Activated CD4-positive, alpha-beta memory T cell treated with anti-CD3 and anti-CD28 coated beads, Interleukin-2, amount 10 ng/mL, durations not matched to agents 7 days and 5 days (primary cell): ENCODE results near the gene UBN1. TPM values are rescaled to one million over a fixed set of nuclear protein-coding genes. Genes with fewer than 3 reads are reported as not detected.

ENCODE experiments used
- CTCF ChIA-PET: fragments of 350-600 bp; sonication (Branson Sonifier 250); formaldehyde crosslinking; loops from one replicate; lab custom pipeline; 2021; ENCODE audit warnings: antibody characterized with exemption, inconsistent platforms; lab: Charles Lee
- POLR2A ChIA-PET: fragments of 350-600 bp; sonication (Branson Sonifier 250); formaldehyde crosslinking; loops from one replicate; lab custom pipeline; 2021; ENCODE audit warnings: antibody characterized with exemption; lab: Charles Lee
- DNase-seq: peaks from one replicate; pipeline ENCODE4 v3.0.0-alpha.2; 2020
- H3K27ac Mint-ChIP-seq: one replicate; pipeline ENCODE4 v1.8.0; 2021; ENCODE audit warnings: mild to moderate bottlenecking, mixed read lengths
- H3K27me3 Mint-ChIP-seq: one replicate; pipeline ENCODE4 v1.8.0; 2021; ENCODE audit warnings: mixed read lengths
- H3K36me3 Mint-ChIP-seq: one replicate; pipeline ENCODE4 v1.8.0; 2021; ENCODE audit warnings: low read depth, mixed read lengths
- H3K4me1 Mint-ChIP-seq: one replicate; pipeline ENCODE4 v1.8.0; 2021; ENCODE audit warnings: mixed read lengths
- H3K4me3 Mint-ChIP-seq: one replicate; pipeline ENCODE4 v1.8.0; 2021; ENCODE audit warnings: mild to moderate bottlenecking, mixed read lengths
- H3K9me3 Mint-ChIP-seq: one replicate; pipeline ENCODE4 v1.8.0; 2021; ENCODE audit warnings: mixed read lengths
- total RNA-seq, 2 experiments: library from RNA; stranded (reverse); gene quantifications; one replicate each; pipeline ENCODE4 v1.2.3, GENCODE V29; 2021

Gene UBN1
- total RNA-seq, 2 experiments from 2014 or later = 39.2 to 39.6 TPM

- ChIA-PET CTCF (interaction anchor here (1.1 kb wide), 1 partner anchor 173 kb away, joined by 3 read pairs; no protein-coding TSS in a partner anchor), POLR2A (no interaction called here)
- DNase-seq = no peak
- Mint-ChIP-seq H3K27me3 (peaks cover 6% of the 10 kb centered on the region), H3K36me3 (no peaks in the 10 kb centered on the region), H3K27ac (no peak overlapping the region), H3K4me1 (no peaks in the 10 kb centered on the region), H3K4me3 (no peak overlapping the region), H3K9me3 (no peaks in the 10 kb centered on the region)
These were observed 64.7 kb downstream of the UBN1 start for GRCh38 chr16:4911970-4912386.

GRCh38 chr16:4913130-4913773 is 66.0 kb downstream of the UBN1 start:
- CTCF ChIA-PET = no interaction called here
- Mint-ChIP-seq H3K4me3 (no peak overlapping the region), H3K27me3 (peaks cover 2% of the 10 kb centered on the region), H3K4me1 (no peaks in the 10 kb centered on the region), H3K27ac (no peak overlapping the region), H3K9me3 (no peaks in the 10 kb centered on the region), H3K36me3 (no peaks in the 10 kb centered on the region)
- DNase-seq = no peak
- POLR2A ChIA-PET = no interaction called here

DNA sequence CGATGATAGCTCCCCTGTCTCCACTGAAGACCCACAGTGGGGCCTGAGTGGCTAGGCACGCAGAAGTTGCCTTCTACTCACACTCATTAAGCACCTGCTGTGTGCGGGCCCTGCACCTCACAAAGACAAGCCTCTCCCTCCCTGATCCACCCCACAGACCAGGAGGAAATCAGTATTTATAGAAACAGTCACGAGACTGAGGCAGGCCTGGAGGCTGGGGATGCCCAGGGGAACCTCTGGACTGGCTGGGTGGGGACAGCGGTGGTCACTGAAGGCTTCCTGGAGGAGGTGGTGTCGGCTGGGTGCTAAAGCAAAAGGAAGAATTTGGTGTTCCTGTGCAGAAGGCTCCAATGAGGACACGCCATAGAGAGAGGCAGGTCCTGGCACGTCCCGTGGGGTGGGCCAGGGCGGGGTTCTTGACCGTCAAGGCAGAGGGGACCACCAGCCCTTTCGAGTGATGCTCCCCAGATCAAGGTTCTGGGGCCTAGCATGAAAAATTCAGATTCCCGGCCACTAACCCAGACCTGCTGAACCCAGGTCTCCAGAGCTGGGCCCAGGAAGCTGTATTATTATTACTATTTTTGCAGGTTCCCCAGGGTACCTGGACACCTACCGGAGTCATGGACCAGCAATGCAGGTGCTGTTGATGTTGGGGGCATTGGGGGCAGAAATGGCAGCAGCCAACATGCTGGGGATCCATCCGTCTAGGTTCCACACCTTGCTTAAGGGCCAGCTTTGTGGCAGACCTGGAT is 66.7 kb downstream of the UBN1 start:
- no peak for DNase-seq
- Mint-ChIP-seq H3K36me3 (no peaks in the 10 kb centered on the region), H3K27me3 (no peaks in the 10 kb centered on the region), H3K9me3 (no peaks in the 10 kb centered on the region), H3K4me1 (no peaks in the 10 kb centered on the region), H3K27ac (no peak overlapping the region), H3K4me3 (no peak overlapping the region)
- POLR2A ChIA-PET = no interaction called here
- CTCF ChIA-PET = no interaction called here

GRCh38 chr16:4914528-4915225 is 67.4 kb downstream of the UBN1 start:
- Mint-ChIP-seq H3K27me3 (no peaks in the 10 kb centered on the region), H3K4me1 (no peaks in the 10 kb centered on the region), H3K4me3 (no peak overlapping the region), H3K36me3 (no peaks in the 10 kb centered on the region), H3K9me3 (no peaks in the 10 kb centered on the region), H3K27ac (no peak overlapping the region)
- no peak for DNase-seq
- POLR2A ChIA-PET = no interaction called here
- CTCF ChIA-PET = interaction anchor here (1.1 kb wide), 1 partner anchor 42 kb away, joined by 3 read pairs; no protein-coding TSS in a partner anchor

- no peaks in the 10 kb centered on the region for H3K36me3 Mint-ChIP-seq
These were observed 68.0 kb downstream of the UBN1 start for GRCh38 chr16:4915226-4915761.

GRCh38 chr16:4917117-4917516 is 69.8 kb downstream of the UBN1 start:
- POLR2A ChIA-PET = no interaction called here
- Mint-ChIP-seq H3K4me3 (no peak overlapping the region), H3K27ac (no peak overlapping the region)

More at GRCh38 chr16:4915226-4915761, 68.0 kb downstream of the UBN1 start:
- Mint-ChIP-seq H3K4me1 (no peaks in the 10 kb centered on the region), H3K27me3 (no peaks in the 10 kb centered on the region), H3K9me3 (no peaks in the 10 kb centered on the region), H3K4me3 (no peak overlapping the region), H3K27ac (no peak overlapping the region)
- CTCF ChIA-PET = interaction anchor here (1.1 kb wide), 1 partner anchor 42 kb away, joined by 3 read pairs; no protein-coding TSS in a partner anchor
- no peak for DNase-seq
- POLR2A ChIA-PET = no interaction called here

GRCh38 chr16:4918781-4919251 is 71.5 kb downstream of the UBN1 start:
- Mint-ChIP-seq H3K27ac (no peak overlapping the region), H3K9me3 (no peaks in the 10 kb centered on the region), H3K36me3 (no peaks in the 10 kb centered on the region), H3K4me3 (no peak overlapping the region), H3K27me3 (no peaks in the 10 kb centered on the region), H3K4me1 (no peaks in the 10 kb centered on the region)
- CTCF ChIA-PET = no interaction called here
- DNase-seq = no peak
- POLR2A ChIA-PET = no interaction called here

More at GRCh38 chr16:4917117-4917516, 69.8 kb downstream of the UBN1 start:
- CTCF ChIA-PET = no interaction called here
- H3K4me1 Mint-ChIP-seq = no peaks in the 10 kb centered on the region
- no peak for DNase-seq
- no peaks in the 10 kb centered on the region for H3K27me3 Mint-ChIP-seq
- no peaks in the 10 kb centered on the region for H3K36me3 Mint-ChIP-seq
- H3K9me3 Mint-ChIP-seq = no peaks in the 10 kb centered on the region

GRCh38 chr16:4920826-4921225 is 73.5 kb downstream of the UBN1 start:
- CTCF ChIA-PET = no interaction called here
- POLR2A ChIA-PET = no interaction called here

GRCh38 chr16:4922721-4923342 is 75.6 kb downstream of the UBN1 start:
- ChIA-PET POLR2A (no interaction called here), CTCF (no interaction called here)
- Mint-ChIP-seq H3K4me3 (no peak overlapping the region), H3K27me3 (peaks cover 1% of the 10 kb centered on the region), H3K4me1 (no peaks in the 10 kb centered on the region), H3K27ac (no peak overlapping the region), H3K9me3 (peaks cover 10% of the 10 kb centered on the region), H3K36me3 (no peaks in the 10 kb centered on the region)
- DNase-seq = no peak

More at GRCh38 chr16:4920826-4921225, 73.5 kb downstream of the UBN1 start:
- no peaks in the 10 kb centered on the region for H3K9me3 Mint-ChIP-seq
- peaks cover 1% of the 10 kb centered on the region for H3K27me3 Mint-ChIP-seq
- H3K36me3 Mint-ChIP-seq = no peaks in the 10 kb centered on the region
- no peak overlapping the region for H3K27ac Mint-ChIP-seq
- DNase-seq = no peak
- no peaks in the 10 kb centered on the region for H3K4me1 Mint-ChIP-seq
- no peak overlapping the region for H3K4me3 Mint-ChIP-seq

GRCh38 chr16:4923853-4924252 is 76.6 kb downstream of the UBN1 start:
- POLR2A ChIA-PET = no interaction called here
- H3K4me1 Mint-ChIP-seq = no peaks in the 10 kb centered on the region
- no peak overlapping the region for H3K4me3 Mint-ChIP-seq
- CTCF ChIA-PET = no interaction called here
- no peak overlapping the region for H3K27ac Mint-ChIP-seq
- H3K36me3 Mint-ChIP-seq = no peaks in the 10 kb centered on the region
- H3K9me3 Mint-ChIP-seq = peaks cover 10% of the 10 kb centered on the region
- DNase-seq = no peak
- peaks cover 1% of the 10 kb centered on the region for H3K27me3 Mint-ChIP-seq

GRCh38 chr16:4924593-4925292 is 77.5 kb downstream of the UBN1 start:
- H3K36me3 Mint-ChIP-seq = no peaks in the 10 kb centered on the region
- H3K27me3 Mint-ChIP-seq = peaks cover 1% of the 10 kb centered on the region

GRCh38 chr16:4925293-4925607 is 78.0 kb downstream of the UBN1 start:
- no peaks in the 10 kb centered on the region for H3K4me1 Mint-ChIP-seq
- POLR2A ChIA-PET = no interaction called here

More at GRCh38 chr16:4924593-4925292, 77.5 kb downstream of the UBN1 start:
- Mint-ChIP-seq H3K4me3 (no peak overlapping the region), H3K4me1 (no peaks in the 10 kb centered on the region), H3K9me3 (peaks cover 10% of the 10 kb centered on the region), H3K27ac (no peak overlapping the region)
- ChIA-PET POLR2A (no interaction called here), CTCF (no interaction called here)
- no peak for DNase-seq

More at GRCh38 chr16:4925293-4925607, 78.0 kb downstream of the UBN1 start:
- H3K4me3 Mint-ChIP-seq = no peak overlapping the region
- H3K9me3 Mint-ChIP-seq = peaks cover 10% of the 10 kb centered on the region
- no peaks in the 10 kb centered on the region for H3K36me3 Mint-ChIP-seq
- DNase-seq = no peak
- peaks cover 3% of the 10 kb centered on the region for H3K27me3 Mint-ChIP-seq
- CTCF ChIA-PET = no interaction called here
- no peak overlapping the region for H3K27ac Mint-ChIP-seq
